NCI-H146 treated with DMSO at 0.1 percent for 48 hours (cell line): Measurements from ENCODE around the gene GJA10.

Experiments used
- DNase-seq: peaks from one replicate; lab custom pipeline; 2025; ENCODE audit not compliant: unreplicated experiment; lab: John Stamatoyannopoulos, UW

Gene GJA10

GRCh38 chr6:89917216-89917615 lies 22.9 kb downstream of the GJA10 start:
- no peak for DNase-seq

DNA sequence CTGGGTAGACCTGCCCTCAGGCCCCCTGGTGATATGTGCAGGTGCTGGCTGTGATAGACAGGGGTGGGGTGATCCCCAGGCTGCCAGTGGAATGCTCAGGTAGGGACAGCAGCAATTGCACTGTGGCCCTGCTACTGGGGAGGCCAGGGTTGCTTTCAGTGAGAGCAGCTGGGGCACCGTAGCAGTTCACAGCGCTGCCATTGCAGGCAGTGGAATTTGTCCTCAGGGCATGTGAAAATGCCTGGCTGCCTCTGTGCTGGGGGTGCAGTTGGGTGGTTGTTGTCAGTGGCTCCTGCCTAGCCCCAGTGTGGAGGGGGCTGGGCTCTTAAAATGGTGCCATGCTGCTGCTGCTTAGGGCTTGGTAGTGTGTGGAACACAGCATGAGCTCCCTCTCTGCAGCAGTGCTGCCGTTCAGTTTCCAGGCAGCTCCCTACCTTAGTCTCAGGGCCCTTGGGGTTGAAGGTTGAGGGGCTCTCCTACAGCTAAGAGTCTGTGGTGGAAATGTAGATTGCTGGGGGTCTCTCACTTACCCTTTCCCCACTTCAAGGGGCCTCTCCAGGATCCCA lies 23.6 kb downstream of the GJA10 start:
- DNase-seq: no peak

GRCh38 chr6:89921197-89921596 lies 26.9 kb downstream of the GJA10 start:
- DNase-seq: no peak

- DNase-seq: no peak
Observed at GRCh38 chr6:89921691-89922090, 27.4 kb downstream of the GJA10 start.

DNA sequence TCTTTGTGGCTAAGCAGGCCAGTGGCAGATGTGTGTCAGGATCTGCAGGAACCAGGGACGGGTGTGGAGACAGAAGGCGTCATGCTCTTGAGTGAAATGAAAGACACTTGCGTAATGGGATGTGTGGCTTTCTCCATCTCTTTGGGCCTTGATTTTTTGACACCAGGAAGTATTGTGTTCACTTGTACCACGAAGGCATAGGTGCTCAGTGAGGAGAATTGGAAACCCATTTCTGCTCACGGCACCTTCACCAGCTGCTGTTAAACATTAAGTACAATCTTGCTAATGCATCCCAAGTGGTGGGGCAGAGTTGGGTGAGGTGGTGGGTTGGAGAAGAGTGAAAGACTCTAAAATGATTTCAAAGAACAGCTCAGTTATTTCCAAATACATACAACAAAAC lies 30.0 kb downstream of the GJA10 start:
- no peak for DNase-seq

GRCh38 chr6:89925826-89926225 lies 31.6 kb downstream of the GJA10 start:
- no peak for DNase-seq

GRCh38 chr6:89927264-89927663 lies 33.0 kb downstream of the GJA10 start:
- DNase-seq: no peak

GRCh38 chr6:89927791-89928550 lies 33.7 kb downstream of the GJA10 start:
- DNase-seq: no peak

- DNase-seq: no peak
Observed at GRCh38 chr6:89928604-89929003, 34.3 kb downstream of the GJA10 start.

GRCh38 chr6:89930789-89931188 lies 36.5 kb downstream of the GJA10 start:
- DNase-seq: no peak

GRCh38 chr6:89932245-89932802 lies 38.1 kb downstream of the GJA10 start:
- no peak for DNase-seq

- no peak for DNase-seq
Observed at GRCh38 chr6:89934685-89935366, 40.6 kb downstream of the GJA10 start.

- no peak for DNase-seq
Observed at GRCh38 chr6:89936177-89936576, 41.9 kb downstream of the GJA10 start.

- DNase-seq: no peak
Observed at GRCh38 chr6:89938014-89938413, 43.7 kb downstream of the GJA10 start.

DNA sequence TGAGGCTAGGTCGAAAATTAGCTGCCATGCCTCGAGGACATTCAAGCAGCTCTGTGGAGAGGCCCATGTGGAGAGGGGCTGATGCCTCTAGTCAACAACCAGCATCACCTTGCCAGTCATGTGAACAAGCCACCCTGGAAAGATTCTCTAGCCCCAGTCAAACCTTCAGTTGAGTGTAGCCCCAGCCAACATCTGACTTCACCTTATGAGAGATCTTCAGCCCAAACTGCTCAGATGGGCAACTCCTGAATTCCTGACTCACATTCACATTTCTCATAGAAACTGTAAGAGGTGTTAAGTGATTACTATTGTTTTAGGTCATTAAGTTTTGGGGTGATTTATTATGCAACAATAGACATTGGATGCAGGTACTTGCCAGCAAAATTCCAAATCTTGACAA lies 44.9 kb downstream of the GJA10 start:
- no peak for DNase-seq

DNA sequence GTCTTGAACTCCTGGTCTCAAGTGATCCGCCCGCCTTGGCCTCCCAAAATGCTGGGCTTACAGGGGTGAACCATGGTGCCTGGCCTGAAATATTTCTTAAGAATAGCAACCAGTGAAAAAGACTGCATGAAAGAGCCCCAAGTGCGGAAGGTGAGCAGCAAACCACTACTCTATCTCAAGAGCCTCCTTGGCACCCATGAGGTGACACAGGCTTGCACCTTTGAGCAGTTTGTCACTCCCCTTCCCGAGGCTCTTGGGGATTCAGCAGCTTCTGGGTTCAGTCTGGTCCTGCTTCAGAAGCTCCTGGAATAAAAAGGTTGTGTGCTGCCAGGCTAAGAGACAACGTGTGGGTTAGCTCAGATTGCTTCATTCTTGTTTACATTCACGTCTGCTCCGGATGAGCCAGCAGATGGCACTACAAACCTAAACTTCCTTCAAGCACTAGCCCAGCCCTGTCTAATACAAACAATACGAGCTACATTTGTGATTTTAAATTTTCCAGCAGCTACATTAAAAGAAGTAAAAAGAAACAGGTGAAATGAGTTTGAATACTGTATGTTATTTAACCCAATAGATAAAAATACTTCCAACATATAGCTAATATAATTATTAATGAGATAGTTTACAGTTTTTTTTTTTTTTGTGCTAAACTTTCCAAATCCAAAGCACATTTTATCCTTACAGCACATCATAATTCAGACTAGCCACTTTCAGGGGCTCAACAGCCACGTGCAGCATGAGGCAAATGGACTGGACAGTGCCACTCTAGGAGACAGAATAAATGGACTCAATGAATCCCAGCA lies 46.2 kb downstream of the GJA10 start:
- DNase-seq: peak; percentile 14

- no peak for DNase-seq
Observed at GRCh38 chr6:89941031-89941762, 46.9 kb downstream of the GJA10 start.

DNA sequence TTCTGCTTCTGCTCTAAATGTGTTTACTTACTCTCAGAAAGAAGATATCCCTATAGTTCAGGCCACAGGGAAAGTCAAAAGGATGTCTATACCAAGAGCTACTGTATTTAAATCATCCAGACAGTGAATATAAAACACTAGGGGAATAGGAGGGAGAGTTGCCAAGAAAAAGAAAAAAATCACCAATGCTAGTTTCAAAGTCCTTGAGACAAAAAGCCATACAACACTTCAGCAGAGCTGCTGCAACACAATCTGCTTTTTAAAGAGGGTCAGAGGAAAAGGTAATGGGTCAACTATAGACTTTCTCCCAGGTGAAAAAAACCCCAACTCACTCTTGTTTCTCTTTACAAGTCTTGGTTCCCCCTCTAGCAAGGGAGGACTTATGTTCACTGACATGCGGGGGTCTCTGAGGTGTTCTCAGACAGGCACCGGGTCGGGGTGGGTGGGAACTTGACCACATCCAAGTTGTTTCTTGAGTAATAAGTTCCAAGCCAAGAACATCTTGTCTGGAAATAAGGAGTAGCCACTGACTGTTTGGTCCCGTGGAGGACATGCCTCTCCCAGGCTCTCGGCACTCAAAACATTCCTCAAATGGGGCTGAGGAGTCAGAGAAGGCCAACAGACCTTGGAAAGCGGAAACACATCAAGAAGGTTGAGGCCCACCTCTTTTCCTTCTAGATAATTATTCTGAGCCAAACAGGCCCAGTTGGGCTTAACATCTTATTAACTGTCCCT lies 47.7 kb downstream of the GJA10 start:
- no peak for DNase-seq

GRCh38 chr6:89942601-89943000 lies 48.3 kb downstream of the GJA10 start:
- no peak for DNase-seq
